ENCODE results near the gene PCGF6. TPM values are rescaled to one million over a fixed set of nuclear protein-coding genes. Genes with fewer than 3 reads are reported as not detected.

PCGF6 gene
- total RNA-seq, 1 donor from 2014 or later, result 10.3 TPM

DNA sequence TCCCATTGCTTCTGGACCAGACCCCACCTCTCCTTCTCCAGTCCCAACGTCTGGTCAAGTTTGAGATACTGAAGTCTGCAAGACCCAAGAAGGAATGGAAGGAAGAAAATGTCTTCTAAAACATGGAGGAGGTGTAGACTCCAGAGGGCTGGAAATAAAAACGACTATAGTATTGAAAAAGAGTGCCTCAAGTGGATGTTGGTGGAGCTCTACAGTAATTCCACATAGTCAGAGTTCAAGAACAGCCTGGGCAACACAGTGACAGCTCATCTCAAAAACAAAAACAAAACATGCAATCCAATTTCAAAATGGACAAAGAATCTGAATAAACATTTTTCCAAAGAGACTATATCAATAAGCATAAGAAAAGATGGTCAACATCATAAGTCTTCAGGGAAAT lies 2.3 kb upstream of the PCGF6 start:
- H3K9me3 ChIP-seq (ENCODE audit: insufficient read depth, low read depth, low read length), result no peaks in the 10 kb centered on the region
- no peaks in the 10 kb centered on the region for H3K9me3 Mint-ChIP-seq (ENCODE audit: unreplicated experiment)

DNA sequence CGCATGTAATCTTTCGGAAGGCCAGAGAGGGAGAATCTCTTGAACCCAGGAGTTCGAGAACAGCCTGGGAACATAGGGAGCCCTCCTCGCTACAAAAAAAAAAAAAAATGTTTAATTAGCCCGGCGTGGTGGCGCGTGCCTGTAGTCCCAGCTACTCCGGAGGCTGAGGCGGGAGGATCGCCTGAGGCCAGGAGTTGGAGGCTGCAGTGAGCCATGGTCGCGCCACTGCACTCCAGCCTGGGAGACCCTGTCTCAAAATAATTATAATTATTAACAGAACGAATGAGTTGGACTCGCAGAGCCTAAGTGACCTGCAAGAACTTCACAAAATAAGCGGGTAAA lies 794 bp downstream of the PCGF6 start:
- Histone ChIP-seq H3K4me1 (ENCODE audit: insufficient read depth, low read length) (no peaks in the 10 kb centered on the region), H4K20me1 (ENCODE audit: insufficient read depth, low read length) (no peaks in the 10 kb centered on the region), H2AFZ (ENCODE audit: low read depth, low read length) (peak overlapping the region; percentile 93), H3K79me2 (ENCODE audit: insufficient read depth, low read length) (peaks cover 17% of the 10 kb centered on the region), H3K4me3 (ENCODE audit: insufficient read depth, low read depth, low read length) (peak overlapping the region; percentile 75), H3K36me3 (ENCODE audit: insufficient read depth, low read length) (peaks cover 16% of the 10 kb centered on the region), H3K9me3 (ENCODE audit: insufficient read depth, low read depth, low read length) (no peaks in the 10 kb centered on the region), H3K27me3 (ENCODE audit: insufficient read depth, low read length) (no peaks in the 10 kb centered on the region), H3K27ac (ENCODE audit: low read depth, low read length) (peak overlapping the region; percentile 77), H3K4me2 (ENCODE audit: low read length) (peak overlapping the region; percentile 91), H3K9ac (ENCODE audit: low read length) (peak overlapping the region; percentile 84)
- no peaks in the 10 kb centered on the region for H3K9me3 Mint-ChIP-seq (ENCODE audit: unreplicated experiment)
- H3K4me3 Mint-ChIP-seq (ENCODE audit: unreplicated experiment), result peak overlapping the region; percentile 86
- TF ChIP-seq EZH2 (IDR thresholded peaks at IDR 0.05; ENCODE audit: insufficient read depth, low read length), result no peak
- TF ChIP-seq, protein P1, sequence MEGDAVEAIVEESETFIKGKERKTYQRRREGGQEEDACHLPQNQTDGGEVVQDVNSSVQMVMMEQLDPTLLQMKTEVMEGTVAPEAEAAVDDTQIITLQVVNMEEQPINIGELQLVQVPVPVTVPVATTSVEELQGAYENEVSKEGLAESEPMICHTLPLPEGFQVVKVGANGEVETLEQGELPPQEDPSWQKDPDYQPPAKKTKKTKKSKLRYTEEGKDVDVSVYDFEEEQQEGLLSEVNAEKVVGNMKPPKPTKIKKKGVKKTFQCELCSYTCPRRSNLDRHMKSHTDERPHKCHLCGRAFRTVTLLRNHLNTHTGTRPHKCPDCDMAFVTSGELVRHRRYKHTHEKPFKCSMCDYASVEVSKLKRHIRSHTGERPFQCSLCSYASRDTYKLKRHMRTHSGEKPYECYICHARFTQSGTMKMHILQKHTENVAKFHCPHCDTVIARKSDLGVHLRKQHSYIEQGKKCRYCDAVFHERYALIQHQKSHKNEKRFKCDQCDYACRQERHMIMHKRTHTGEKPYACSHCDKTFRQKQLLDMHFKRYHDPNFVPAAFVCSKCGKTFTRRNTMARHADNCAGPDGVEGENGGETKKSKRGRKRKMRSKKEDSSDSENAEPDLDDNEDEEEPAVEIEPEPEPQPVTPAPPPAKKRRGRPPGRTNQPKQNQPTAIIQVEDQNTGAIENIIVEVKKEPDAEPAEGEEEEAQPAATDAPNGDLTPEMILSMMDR (IDR thresholded peaks at IDR 0.05; ENCODE audit: insufficient read depth, low read depth, low read length), result no peak
- H3K36me3 Mint-ChIP-seq (ENCODE audit: low read depth, unreplicated experiment), result no peaks in the 10 kb centered on the region
- H3K27ac Mint-ChIP-seq (ENCODE audit: unreplicated experiment), result peak overlapping the region; percentile 80
- FAIRE-seq, result no peak
- no peak for DNase-seq (ENCODE audit: low read depth)
- no peaks in the 10 kb centered on the region for H3K4me1 Mint-ChIP-seq (ENCODE audit: low read depth, unreplicated experiment)
- H3K27me3 Mint-ChIP-seq (ENCODE audit: low read depth, unreplicated experiment), result no peaks in the 10 kb centered on the region

More for the DNA sequence above, 2.3 kb upstream of the PCGF6 start:
- H2AFZ ChIP-seq (ENCODE audit: low read depth, low read length), result no peak overlapping the region
- FAIRE-seq, result no peak
- no peaks in the 10 kb centered on the region for H4K20me1 ChIP-seq (ENCODE audit: insufficient read depth, low read length)
- DNase-seq (ENCODE audit: low read depth), result no peak
- H3K27ac ChIP-seq (ENCODE audit: low read depth, low read length), result no peak overlapping the region
- H3K4me3 ChIP-seq (ENCODE audit: insufficient read depth, low read depth, low read length), result no peak overlapping the region
- H3K9ac ChIP-seq (ENCODE audit: low read length), result no peak overlapping the region
- no peaks in the 10 kb centered on the region for H3K4me1 ChIP-seq (ENCODE audit: insufficient read depth, low read length)
- peaks cover 17% of the 10 kb centered on the region for H3K79me2 ChIP-seq (ENCODE audit: insufficient read depth, low read length)
- Mint-ChIP-seq H3K27ac (ENCODE audit: unreplicated experiment) (no peak overlapping the region), H3K27me3 (ENCODE audit: low read depth, unreplicated experiment) (no peaks in the 10 kb centered on the region), H3K36me3 (ENCODE audit: low read depth, unreplicated experiment) (no peaks in the 10 kb centered on the region), H3K4me1 (ENCODE audit: low read depth, unreplicated experiment) (no peaks in the 10 kb centered on the region), H3K4me3 (ENCODE audit: unreplicated experiment) (no peak overlapping the region)
- no peaks in the 10 kb centered on the region for H3K27me3 ChIP-seq (ENCODE audit: insufficient read depth, low read length)
- H3K4me2 ChIP-seq (ENCODE audit: low read length), result no peak overlapping the region
- H3K36me3 ChIP-seq (ENCODE audit: insufficient read depth, low read length), result no peaks in the 10 kb centered on the region
- no peak for TF ChIP-seq EZH2 (IDR thresholded peaks at IDR 0.05; ENCODE audit: insufficient read depth, low read length)
- TF ChIP-seq, protein P1 (IDR thresholded peaks at IDR 0.05; ENCODE audit: insufficient read depth, low read depth, low read length), result no peak

DNA sequence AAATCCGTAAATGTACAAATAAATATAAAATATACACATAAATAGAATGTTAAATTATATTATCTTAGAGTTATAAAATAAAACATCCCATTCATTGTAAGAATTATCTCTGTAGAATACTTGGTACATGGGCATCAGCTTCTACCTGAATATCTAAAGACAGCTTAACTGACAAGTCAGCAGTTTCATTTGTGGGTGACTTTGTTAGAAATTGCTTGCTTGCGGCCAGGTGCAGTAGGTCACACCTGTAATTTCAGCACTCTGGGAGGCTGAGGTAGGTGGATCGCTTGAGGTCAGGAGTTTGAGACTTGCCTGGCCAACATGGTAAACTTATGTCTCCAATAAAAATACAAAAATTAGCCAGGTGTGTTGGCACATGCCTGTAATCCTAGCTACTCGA lies 14.6 kb downstream of the PCGF6 start:
- Mint-ChIP-seq H3K36me3 (ENCODE audit: low read depth, unreplicated experiment) (peaks cover 3% of the 10 kb centered on the region), H3K4me1 (ENCODE audit: low read depth, unreplicated experiment) (no peaks in the 10 kb centered on the region), H3K27ac (ENCODE audit: unreplicated experiment) (no peak overlapping the region), H3K27me3 (ENCODE audit: low read depth, unreplicated experiment) (no peaks in the 10 kb centered on the region), H3K4me3 (ENCODE audit: unreplicated experiment) (no peak overlapping the region), H3K9me3 (ENCODE audit: unreplicated experiment) (no peaks in the 10 kb centered on the region)
- no peak overlapping the region for H3K9ac ChIP-seq (ENCODE audit: low read length)
- DNase-seq (ENCODE audit: low read depth) (no peak), FAIRE-seq (no peak)
- no peaks in the 10 kb centered on the region for H3K4me1 ChIP-seq (ENCODE audit: insufficient read depth, low read length)
- no peaks in the 10 kb centered on the region for H3K79me2 ChIP-seq (ENCODE audit: insufficient read depth, low read length)
- no peak overlapping the region for H3K4me3 ChIP-seq (ENCODE audit: insufficient read depth, low read depth, low read length)
- H2AFZ ChIP-seq (ENCODE audit: low read depth, low read length), result no peak overlapping the region
- TF ChIP-seq EZH2 (IDR thresholded peaks at IDR 0.05; ENCODE audit: insufficient read depth, low read length), result no peak
- TF ChIP-seq, protein P1 (IDR thresholded peaks at IDR 0.05; ENCODE audit: insufficient read depth, low read depth, low read length), result no peak
- H3K27me3 ChIP-seq (ENCODE audit: insufficient read depth, low read length), result no peaks in the 10 kb centered on the region
- no peaks in the 10 kb centered on the region for H3K9me3 ChIP-seq (ENCODE audit: insufficient read depth, low read depth, low read length)
- H3K27ac ChIP-seq (ENCODE audit: low read depth, low read length), result no peak overlapping the region
- H3K36me3 ChIP-seq (ENCODE audit: insufficient read depth, low read length), result peaks cover 21% of the 10 kb centered on the region
- no peak overlapping the region for H3K4me2 ChIP-seq (ENCODE audit: low read length)
- H4K20me1 ChIP-seq (ENCODE audit: insufficient read depth, low read length), result peaks cover 4% of the 10 kb centered on the region

Data from astrocyte (in vitro differentiated cells and primary cell).